Measurements from ENCODE around the gene FRMD3. TPM values are rescaled to one million over a fixed set of nuclear protein-coding genes. Genes with fewer than 3 reads are reported as not detected.

The FRMD3 gene
- total RNA-seq, 1 experiment from 2014 or later: 0.55 TPM

DNA sequence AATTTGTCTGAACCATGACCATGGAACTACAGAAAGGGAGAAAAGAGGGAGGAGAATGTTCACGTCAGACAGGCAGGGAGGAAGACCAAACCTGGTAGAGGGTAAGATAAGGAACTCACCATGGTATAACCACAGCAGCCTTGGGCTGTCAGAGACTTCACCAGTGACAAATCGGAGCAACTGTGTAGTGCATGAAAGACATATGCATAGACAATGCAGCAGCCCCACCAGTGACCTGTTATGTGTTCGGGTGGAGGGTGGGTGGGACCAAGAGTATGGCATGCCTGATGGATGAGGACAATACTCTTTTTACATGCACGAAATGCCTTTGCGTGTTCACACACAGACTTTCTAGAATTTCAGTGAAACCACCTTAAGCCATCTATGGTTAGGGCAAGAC is 253.5 kb downstream of the FRMD3 start:
- peaks cover 2 to 11% of the 10 kb centered on the region in 2 experiments; a peak in 2 of 4 replicates for H3K4me1 Mint-ChIP-seq
- Histone ChIP-seq H3K4me1 (ENCODE audit: insufficient read depth, low read length) (no peaks in the 10 kb centered on the region; the same call in 1 of the 2 replicates), H3K79me1 (ENCODE audit: insufficient read depth, low read depth, low read length, poor library complexity, severe bottlenecking) (no peaks in the 10 kb centered on the region), H3K27ac (ENCODE audit: insufficient read length, low read depth, low read length) (no peak overlapping the region), H2BK5ac (ENCODE audit: insufficient read length, low read length) (no peak overlapping the region), H3K79me2 (ENCODE audit: insufficient read depth, low read length) (no peaks in the 10 kb centered on the region), H3K23me2 (ENCODE audit: insufficient read length, low read depth, low read length, poor library complexity, severe bottlenecking) (no peaks in the 10 kb centered on the region), H2BK20ac (ENCODE audit: low read depth, low read length, poor library complexity, severe bottlenecking) (no peak overlapping the region), H2AFZ (ENCODE audit: low read length) (no peak overlapping the region), H2BK15ac (ENCODE audit: low read depth, low read length) (no peak overlapping the region), H3K9me3 (ENCODE audit: control insufficient read depth, low read depth, low read length) (no peaks in the 10 kb centered on the region), H3K4ac (ENCODE audit: low read depth, low read length) (no peak overlapping the region), H3K18ac (ENCODE audit: insufficient read length, low read depth, low read length) (no peak overlapping the region), H3K27me3 (ENCODE audit: insufficient read depth, low read length) (no peaks in the 10 kb centered on the region), H3T11ph (ENCODE audit: low read length) (no peak overlapping the region), H3K14ac (ENCODE audit: insufficient read depth, low read length) (no peak overlapping the region), H3K9ac (ENCODE audit: extremely low read depth, insufficient read length, low read length) (no peak overlapping the region), H3K4me2 (ENCODE audit: insufficient read depth, insufficient read length, low read length) (no peak overlapping the region), H4K20me1 (ENCODE audit: control insufficient read depth, insufficient read depth, insufficient read length) (no peaks in the 10 kb centered on the region), H2BK120ac (ENCODE audit: low read depth, low read length, poor library complexity, severe bottlenecking) (no peak overlapping the region), H4K5ac (ENCODE audit: insufficient read length, low read depth, low read length) (no peak overlapping the region), H4K8ac (replicated peaks; ENCODE audit: insufficient read length, low read depth, low read length) (no peak overlapping the region), H2BK12ac (ENCODE audit: insufficient read length, low read depth, low read length) (no peak overlapping the region), H2AK5ac (ENCODE audit: insufficient read length, low read length) (no peak overlapping the region), H4K91ac (ENCODE audit: insufficient read length, low read depth, low read length) (no peak overlapping the region), H3K23ac (ENCODE audit: insufficient read length, low read depth, low read length) (no peak overlapping the region), H3K56ac (ENCODE audit: insufficient read length, low read depth, low read length) (no peak overlapping the region)
- H3K4me3 Mint-ChIP-seq: no peak overlapping the region
- no CpG with 5 or more reads among the region's 5 CpGs for WGBS (ENCODE audit: extremely low coverage, insufficient read length, low lambda C conversion rate)
- no peaks in the 10 kb centered on the region for H3K9me3 Mint-ChIP-seq
- H3K36me3 Mint-ChIP-seq (ENCODE audit: insufficient read depth in 1 of 3, low read depth in 3 of 3): no peaks in the 10 kb centered on the region
- H3K27me3 Mint-ChIP-seq (ENCODE audit: low read depth): no peaks in the 10 kb centered on the region
- DNase-seq: no peak
- H3K27ac Mint-ChIP-seq: no peak overlapping the region
- TF ChIP-seq, protein P1, sequence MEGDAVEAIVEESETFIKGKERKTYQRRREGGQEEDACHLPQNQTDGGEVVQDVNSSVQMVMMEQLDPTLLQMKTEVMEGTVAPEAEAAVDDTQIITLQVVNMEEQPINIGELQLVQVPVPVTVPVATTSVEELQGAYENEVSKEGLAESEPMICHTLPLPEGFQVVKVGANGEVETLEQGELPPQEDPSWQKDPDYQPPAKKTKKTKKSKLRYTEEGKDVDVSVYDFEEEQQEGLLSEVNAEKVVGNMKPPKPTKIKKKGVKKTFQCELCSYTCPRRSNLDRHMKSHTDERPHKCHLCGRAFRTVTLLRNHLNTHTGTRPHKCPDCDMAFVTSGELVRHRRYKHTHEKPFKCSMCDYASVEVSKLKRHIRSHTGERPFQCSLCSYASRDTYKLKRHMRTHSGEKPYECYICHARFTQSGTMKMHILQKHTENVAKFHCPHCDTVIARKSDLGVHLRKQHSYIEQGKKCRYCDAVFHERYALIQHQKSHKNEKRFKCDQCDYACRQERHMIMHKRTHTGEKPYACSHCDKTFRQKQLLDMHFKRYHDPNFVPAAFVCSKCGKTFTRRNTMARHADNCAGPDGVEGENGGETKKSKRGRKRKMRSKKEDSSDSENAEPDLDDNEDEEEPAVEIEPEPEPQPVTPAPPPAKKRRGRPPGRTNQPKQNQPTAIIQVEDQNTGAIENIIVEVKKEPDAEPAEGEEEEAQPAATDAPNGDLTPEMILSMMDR (conservative IDR thresholded peaks at IDR 0.05): no peak

All from H9 (cell line).